ENCODE results near the gene CLPTM1L.
"Not testable (repeated sequence)": the region's sequence is repeated elsewhere in the genome, so short reads cannot be mapped to it uniquely, and the experiment has no call there.

CLPTM1L gene

DNA sequence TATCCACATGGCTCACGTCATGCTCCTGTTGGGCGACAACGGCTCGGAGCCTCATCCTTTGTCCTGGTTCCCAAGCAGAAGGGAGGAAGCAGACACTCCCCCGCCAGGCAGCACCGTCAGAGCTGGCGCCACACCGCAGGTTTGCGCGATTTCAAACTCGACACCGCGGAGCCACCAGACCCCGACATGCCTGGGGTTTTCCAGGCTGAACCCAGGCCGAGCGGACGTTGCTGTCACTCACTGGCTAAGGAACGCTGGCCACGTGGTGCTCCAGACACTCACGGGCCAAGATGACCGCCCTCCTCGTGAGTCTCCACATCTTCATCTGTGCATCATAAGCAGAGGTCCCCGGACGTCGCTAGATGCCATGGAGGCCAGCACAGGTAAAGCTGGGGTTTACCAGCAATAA, 59.0 kb downstream of the CLPTM1L start:
- DNase-seq = no peak

DNA sequence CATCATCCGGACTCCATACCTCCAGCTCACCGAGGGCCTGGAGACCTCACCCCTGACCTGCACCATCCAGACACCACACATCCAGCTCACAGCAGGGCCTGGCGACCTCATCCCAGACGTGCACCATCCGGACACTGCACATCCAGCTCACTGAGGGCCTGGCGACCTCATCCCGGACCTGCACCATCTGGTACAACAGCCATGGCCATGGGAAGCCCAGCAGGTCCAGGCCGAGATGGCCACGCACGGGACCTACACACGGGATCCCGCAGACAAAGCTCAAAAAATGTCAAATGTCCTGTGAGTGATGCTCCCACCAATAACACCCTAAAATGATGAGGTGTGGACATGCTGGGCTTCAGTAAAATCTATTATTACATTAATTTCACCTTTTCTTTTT, 59.8 kb downstream of the CLPTM1L start:
- DNase-seq = no peak

DNA sequence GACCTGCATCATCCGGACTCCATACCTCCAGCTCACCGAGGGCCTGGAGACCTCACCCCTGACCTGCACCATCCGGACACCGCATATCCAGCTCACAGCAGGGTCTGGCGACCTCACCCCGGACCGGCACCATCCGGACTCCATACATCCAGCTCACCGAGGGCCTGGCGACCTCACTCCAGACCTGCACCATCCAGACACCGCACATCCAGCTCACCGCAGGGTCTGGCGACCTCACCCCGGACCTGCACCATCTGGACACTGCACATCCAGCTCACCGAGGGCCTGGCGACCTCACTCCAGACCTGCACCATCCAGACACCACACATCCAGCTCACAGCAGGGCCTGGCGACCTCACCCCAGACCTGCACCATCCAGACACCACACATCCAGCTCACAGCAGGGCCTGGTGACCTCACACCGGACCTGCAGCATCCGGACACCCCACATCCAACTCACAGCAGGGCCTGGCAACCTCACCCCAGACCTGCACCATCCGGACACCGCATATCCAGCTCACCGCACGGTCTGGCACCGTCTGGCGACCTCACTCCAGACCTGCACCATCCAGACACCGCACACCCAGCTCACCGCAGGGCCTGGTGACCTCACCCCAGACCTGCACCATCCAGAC, 60.4 kb downstream of the CLPTM1L start:
- not testable (repeated sequence) for DNase-seq

DNA sequence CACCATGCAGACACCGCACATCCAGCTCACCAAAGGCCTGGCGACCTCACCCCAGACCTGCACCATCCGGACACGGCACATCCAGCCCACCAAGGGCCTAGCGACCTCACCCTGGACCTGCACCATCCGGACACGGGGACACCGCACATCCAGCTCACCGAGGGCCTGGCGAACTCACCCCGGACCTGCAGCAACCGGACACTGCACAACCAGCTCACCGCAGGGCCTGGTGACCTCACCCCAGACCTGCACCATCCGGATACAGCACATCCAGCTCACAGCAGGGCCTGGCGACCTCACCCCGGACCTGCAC, 61.2 kb downstream of the CLPTM1L start:
- DNase-seq = not testable (repeated sequence)

DNA sequence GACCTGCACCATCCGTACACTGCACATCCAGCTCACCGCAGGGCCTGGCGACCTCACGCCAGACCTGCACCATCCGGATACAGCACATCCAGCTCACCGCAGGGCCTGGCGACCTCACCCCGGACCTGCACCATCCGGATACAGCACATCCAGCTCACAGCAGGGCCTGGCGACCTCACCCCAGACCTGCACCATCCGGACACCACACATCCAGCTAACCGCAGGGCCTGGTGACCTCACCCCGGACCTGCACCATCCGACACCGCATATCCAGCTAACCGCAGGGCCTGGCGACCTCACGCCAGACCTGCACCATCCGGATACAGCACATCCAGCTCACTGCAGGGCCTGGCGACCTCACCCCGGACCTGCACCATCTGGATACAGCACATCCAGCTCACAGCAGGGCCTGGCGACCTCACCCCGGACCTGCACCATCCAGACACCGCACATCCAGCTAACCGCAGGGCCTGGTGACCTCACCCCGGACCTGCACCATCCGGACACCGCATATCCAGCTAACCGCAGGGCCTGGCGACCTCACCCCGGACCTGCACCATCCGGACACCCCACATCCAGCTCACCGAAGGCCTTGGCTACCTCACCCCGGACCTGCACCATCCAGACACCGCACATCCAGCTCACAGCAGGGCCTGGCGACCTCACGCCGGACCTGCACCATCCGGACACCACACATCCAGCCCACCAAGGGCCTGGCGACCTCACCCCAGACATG, 61.7 kb downstream of the CLPTM1L start:
- not testable (repeated sequence) for DNase-seq

DNA sequence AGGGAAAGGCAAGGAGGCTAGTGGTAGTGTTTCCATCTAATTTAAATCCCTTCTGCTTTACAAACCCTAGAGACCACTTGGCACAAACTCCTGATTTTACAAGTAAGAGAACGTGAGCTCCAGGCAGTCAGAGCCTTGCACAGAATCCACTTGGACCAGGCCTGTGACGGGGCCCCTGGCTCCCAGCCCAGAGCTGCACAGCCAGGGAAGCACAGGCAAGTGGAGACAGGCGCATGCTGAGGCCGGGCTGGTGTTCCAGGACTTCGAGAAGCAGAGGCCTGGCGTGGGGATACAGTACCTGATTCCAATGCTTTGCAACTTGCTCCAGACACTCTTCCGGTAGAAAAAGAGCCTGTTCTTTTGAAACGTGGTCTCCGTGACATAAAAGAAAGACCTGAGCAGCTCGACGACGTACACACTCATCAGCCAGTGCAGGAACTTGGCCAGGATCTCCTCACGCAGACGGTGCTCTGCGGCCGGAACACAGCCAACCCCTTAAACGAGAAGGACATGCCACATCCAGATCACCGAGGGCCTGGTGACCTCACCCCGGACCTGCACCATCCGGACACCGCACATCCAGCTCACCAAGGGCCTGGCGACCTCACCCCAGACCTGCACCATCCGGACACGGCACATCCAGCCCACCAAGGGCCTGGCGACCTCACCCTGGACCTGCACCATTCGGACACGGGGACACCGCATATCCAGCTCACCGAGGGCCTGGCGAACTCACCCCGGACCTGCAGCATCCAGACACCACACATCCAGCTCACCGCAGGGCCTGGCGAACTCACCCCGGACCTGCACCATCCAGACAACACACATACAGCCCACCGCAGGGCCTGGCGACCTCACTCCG, 62.5 kb downstream of the CLPTM1L start:
- no peak for DNase-seq

DNA sequence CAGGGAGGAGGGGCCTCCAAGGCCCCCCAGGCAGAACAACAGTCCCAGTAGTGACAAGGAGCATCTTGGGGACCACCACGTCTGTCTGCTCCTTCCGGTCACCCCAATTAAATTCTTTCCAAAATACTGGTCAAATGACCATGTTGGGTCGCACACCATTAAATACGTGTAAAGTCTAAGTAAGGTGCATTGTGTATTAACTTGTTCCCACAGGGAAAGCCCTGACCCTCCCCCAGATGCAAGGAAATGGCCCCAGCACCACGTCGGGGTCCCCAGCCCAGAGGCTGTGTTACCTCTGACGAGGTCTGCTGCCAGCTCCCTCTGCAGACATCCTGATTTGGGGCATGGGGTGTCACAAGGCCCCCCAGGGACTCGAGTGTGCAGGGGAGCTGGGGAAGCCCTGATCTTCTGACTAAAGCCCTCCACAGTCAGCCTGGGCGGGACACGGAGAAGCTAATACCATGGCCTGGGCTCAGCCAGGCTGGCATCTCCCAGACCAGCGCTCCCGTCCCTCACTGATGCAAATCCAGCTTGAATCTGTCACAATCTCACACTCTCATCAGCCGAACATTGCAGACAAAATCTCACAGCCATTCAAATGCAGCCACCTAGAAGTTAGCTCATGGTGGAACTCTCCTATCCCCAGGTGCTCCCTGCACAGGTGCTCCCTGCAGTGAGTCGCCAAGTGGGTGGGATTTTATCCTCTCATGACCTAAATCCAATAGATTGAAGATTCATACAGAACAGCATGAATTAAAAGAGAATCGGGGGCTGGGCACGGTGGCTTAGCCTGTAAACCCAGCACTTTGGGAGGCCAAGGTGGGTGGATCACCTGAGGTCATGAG, 63.6 kb downstream of the CLPTM1L start:
- no peak for DNase-seq

DNA sequence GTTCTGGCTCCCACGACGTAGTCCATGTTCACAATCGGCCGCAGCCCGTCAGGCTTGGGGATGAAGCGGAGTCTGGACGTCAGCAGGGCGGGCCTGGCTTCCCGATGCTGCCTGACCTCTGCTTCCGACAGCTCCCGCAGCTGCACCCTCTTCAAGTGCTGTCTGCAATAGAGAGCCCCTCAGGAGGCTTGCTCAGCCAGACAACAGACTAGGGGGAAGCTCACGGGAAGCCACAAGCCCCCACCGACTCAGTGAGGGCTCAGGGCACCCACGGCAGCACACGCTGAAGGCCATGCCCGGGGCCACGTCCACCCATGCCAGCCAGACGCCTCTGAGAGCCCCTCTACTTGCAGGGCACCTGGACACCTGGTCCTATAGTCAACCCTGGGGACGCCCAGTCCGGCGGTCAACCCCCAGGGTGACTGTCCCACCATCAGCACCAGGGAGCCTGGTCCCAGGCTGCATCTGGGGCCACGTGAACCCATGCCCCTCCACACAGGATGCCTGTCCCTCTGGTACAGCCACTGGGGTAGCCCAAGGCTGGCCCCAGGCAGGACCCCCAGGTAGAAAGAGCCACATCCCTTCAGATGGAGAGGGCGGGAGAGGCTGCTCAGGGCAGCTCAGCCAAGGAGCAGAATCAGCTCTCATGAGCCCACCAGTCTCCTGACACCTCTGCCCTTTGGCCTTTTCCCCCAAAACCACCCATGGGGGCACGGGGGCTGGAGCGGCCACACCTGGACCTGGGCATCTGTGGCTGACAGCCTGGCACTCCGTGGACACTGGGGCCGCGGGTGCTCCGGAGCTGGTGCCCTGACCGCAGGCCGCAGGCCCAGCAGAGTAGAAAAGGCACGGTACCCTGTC, 64.5 kb downstream of the CLPTM1L start:
- no peak for DNase-seq

DNA sequence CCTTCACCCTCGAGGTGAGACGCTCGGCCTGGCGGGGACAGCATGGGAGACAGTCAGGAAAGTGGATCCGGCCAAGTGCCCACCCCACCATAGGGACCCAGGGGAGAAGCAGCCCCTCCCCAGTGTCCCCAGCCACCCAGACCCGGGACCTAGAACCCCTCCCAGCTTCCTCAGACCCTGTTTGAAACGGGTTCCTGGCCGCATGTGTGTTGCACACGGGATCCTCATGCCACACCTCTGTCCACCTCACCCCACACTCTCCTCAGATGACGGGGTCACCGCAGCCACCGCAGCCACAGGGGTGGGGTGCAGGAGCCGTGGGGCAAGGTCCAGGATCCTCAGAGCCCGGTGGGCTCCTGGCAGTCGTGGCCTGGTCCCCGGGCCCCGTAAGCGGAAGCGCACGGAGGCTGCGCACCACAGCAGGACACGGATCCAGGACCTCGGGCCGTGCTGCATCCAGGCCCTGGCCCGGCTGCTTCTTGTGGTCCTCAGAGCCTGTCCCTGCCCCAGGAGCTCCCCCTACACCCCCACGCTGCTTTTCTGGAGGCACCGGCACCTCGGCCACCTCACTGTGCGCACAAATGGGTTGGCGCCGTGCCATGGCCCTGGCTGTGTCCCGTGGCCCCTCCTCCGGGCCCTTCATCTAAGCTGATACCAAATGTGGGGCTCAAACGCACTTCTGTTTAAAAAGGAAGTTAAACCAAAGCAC, 65.3 kb downstream of the CLPTM1L start:
- no peak for DNase-seq

DNA sequence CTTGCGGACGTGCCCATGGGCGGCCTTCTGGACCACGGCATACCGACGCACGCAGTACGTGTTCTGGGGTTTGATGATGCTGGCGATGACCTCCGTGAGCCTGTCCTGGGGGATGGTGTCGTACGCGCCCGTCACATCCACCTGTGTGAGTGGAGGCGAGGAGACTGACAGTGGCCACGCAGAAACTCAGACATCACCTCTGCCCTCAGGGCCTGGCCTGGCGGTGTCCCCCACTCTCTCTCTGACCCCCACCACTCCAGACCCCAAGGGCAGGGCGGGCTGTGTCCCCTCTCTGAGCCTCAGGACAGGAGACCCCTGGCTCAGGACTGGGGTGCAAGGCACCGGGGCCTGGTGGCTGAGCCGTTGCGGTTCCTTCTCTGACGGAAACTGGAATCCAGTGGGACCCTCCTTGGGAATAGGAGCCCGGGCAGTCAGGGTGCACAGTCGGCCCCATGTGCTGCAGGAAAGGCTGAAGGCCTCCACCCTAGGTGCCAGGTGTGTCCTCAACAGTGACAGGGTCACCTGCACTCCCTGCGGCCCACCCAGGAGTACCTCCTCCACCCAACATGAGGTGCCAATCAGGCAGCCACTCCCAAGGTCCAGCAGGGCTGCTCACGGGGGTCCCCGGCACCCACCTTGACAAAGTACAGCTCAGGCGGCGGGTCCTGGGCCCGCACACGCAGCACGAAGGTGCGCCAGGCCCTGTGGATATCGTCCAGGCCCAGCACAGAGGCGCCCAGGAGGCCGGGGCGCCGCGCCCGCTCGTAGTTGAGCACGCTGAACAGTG, 66.0 kb downstream of the CLPTM1L start:
- no peak for DNase-seq

DNA sequence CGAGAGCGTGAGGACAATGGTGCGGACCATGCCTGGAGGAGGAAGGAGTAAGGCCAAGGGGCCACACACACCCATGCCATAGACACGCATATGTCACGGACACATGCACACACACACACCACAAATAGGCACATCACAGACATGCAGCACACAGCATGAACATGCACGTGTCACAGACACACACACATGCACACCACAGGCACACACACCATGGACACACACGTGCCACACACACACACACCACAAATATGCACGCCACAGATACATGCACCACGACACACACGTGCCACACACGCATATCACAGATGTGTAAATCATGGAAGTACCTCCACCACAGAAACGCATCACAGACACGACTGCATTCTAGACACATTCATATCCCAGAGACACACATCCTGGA, 66.7 kb downstream of the CLPTM1L start:
- DNase-seq = no peak

DNA sequence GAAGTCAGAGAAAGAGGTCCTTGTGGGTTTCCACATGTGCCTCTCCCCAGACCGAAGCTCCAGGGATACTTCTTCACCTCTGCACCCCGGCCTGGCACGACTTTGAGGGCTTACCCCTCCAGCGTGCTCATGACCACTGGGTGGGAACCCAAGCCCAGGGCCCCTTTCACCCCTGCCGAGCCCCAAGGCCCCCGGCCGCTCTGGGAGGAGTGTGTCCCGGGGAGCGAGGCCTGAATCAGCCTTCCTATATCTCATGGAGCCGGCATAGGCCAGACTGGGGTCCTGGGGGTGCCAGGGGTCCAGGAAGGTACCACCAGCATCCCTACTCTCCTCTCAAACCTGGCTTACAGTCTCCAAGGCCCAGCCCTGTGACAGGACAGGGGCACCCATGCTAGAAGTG, 67.1 kb downstream of the CLPTM1L start:
- no peak for DNase-seq

DNA sequence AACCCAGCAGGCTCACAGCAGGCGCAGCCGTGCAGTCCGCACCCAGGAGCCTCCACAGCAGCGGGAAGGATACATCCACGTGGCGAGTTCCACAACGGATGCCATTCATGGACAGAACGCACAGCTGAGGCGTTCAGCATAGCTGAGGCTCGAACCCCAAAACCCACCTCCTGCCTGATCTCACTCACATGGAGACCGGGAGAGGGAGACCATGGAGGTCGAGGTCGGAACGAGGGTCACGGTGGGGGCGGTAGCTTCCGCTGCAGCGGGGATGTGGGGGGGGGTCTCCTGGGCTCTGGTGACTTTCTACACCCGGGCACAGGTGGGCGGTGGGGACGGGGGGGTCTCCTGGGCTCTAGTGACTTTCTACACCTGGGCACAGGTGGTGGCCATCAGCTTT, 67.6 kb downstream of the CLPTM1L start:
- DNase-seq = no peak

DNA sequence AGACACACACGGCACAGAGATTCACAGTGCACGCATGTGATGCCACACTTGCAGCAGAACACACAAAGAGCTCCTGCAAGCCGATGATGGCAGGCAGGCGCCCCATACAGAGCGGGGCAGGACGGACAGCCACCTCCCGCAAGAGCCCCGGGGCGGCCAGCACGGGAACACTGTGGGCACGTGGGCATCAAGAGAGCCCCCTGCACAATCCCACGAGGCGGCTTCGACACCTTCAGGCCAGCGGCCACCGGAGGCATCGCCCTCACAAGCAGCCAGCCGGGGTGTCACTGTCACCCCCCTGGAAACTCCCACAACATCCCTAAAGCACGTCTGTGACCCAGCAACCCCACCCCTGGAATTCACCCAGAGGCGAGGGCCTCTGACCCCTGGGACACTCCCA, 68.0 kb downstream of the CLPTM1L start:
- DNase-seq = no peak

DNA sequence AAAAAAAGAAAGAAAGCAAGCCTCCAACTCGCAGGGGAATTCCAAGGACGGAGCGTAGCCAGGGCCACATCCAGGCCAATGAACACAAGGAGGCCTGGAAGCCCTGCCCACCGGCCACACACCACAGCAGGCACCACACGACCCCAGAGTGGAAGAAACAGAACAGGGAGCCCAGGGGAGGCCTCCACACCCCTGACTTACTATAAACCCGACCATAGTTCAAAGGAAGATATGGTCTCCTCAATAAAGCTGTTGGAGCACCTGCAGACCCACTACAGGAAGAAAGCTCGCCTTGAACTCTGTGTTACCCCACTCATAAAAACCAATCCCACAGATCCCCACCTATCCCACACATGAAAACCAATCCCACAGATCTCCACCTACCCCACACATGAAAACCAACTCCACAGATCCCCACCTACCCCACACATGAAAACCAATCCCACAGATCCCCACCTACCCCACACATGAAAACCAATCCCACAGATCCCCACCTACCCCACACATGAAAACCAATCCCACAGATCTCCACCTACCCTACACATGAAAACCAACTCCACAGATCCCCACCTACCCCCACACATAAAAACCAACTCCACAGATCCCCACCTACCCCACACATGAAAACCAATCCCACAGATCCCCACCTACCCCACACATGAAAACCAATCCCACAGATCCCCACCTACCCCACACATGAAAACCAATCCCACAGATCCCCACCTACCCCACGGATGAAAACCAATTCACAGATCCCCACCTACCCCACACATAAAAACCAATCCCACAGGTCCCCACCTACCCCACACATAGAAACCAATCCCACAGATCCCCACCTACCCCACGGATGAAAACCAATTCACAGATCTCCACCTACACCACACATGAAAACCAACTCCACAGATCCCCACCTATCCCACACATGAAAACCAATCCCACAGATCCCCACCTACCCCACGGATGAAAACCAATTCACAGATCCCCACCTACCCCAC, 69.2 kb downstream of the CLPTM1L start:
- not testable (repeated sequence) for DNase-seq

DNA sequence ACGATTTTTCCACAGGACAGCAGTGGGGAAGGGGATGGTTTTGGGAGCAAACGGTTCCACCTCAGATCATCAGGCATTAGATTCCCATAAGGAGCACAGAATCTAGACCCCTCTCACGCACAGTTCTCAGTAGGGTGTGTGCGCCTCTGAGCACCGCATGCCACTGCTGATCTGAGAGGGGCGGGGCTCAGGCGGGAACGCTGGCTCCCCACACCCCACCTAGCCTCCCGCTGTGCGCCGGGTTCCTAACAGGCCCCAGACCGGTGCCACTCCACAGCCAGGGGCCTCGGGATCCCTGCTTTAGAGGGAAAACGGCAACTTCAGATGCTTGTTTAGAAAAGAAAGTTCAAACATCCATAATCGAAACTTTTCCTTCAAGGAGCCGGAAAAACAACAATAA, 70.4 kb downstream of the CLPTM1L start:
- DNase-seq = no peak

DNA sequence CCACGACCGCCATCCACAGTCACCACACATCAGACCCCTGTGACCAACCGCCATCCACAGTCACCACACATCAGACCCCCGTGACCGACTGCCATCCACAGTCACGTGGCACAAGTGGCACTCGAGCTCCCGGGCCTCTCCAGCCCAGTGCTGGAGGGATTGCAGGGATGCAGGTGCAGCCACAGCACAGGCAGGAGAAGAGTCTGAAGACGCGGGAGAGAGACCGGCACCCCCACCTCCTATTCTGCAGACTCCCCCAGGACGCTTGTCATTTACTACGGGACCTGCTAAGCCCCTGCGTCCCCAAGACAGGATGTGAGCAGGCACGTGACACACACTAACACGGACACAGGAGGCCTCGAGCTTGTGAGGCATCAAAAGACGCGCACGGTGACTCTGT, 71.2 kb downstream of the CLPTM1L start:
- DNase-seq = no peak

DNA sequence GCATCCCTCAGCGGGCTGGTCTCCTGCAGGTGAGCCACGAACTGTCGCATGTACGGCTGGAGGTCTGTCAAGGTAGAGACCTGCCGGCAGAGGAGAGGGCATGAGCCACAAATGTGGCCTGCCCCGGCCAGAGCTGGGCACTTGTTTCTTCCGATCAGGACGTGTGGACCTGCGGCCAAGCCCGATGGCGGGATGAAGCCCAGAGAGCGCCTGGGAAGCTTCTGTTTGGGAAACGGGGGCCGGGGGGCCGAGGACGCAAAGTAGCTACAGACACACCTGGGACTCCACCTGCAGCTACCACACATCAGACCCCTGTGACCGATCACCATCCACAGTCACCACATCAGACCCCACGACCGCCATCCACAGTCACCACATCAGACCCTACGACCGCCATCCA, 72.7 kb downstream of the CLPTM1L start:
- no peak for DNase-seq

All from kidney glomerular epithelial cell (primary cell).